Activated CD4-positive, alpha-beta T cell treated with anti-CD3 and anti-CD28 coated beads for 48 hours (primary cell): Measurements from ENCODE around the gene PLK4.
"Not testable (repeated sequence)": the region's sequence is repeated elsewhere in the genome, so short reads cannot be mapped to it uniquely, and the experiment has no call there.

Experiments
- DNase-seq: peaks from one replicate; pipeline ENCODE4 v3.0.0-alpha.2; 2020

The PLK4 gene

GRCh38 chr4:127916512-127916911, 35.8 kb downstream of the PLK4 start:
- no peak for DNase-seq

GRCh38 chr4:127917151-127917550, 36.5 kb downstream of the PLK4 start:
- no peak for DNase-seq

- DNase-seq: no peak
Measured at GRCh38 chr4:127920521-127920920, 39.8 kb downstream of the PLK4 start.

DNA sequence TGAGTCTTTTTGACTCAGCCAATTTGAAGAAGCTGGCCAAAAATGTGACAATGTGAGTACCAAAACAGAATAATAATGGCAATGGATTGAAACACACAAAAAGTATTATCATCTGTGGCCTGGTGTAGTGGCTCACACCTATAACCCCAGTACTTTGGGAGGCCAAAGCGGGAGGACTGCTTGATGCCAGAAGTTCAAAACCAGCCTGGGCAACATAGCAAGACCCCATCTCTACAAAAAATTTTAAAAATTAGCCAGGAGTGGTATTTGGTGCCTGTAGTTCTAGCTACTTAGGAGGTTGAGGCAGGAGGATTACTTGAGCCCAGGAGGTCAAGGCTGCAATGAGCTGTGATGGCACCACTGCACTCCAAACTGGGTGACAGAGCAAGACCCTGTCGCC, 41.5 kb downstream of the PLK4 start:
- DNase-seq: no peak

DNA sequence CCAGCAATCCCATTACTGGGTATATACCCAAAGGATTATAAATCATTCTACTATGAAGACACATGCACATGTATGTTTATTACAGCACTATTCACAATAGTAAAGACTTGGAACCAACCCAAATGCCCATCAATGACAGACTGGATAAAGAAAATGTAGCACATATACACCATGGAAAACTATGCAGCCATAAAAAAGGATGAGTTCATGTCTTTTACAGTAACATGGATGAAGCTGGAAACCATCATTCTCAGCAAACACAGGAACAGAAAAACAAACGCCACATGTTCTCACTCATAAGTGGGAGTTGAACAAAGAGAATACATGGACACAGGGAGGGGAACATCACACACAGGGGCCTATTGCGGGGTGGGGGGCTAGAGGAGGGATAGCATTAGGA, 45.0 kb downstream of the PLK4 start:
- DNase-seq: not testable (repeated sequence)

DNA sequence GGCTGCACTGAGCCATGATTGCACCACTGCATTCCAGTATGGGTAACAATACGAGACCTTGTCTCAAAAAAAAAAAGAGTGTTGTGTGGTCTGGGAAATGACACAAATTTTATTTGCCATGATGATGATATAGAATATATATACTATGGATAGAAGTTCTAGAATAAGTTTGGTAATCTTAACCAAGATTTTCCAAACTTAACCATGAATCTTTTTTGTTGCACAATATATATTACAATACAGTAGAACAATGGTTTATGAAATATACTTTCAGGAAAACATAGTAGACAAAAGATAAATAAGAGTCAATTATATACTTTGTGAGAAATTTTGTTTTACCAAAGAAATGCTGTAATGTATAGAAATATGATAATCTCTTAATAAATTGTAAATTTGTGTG, 49.5 kb downstream of the PLK4 start:
- no peak for DNase-seq

GRCh38 chr4:127931836-127932235, 51.1 kb downstream of the PLK4 start:
- not testable (repeated sequence) for DNase-seq

GRCh38 chr4:127936974-127937373, 56.3 kb downstream of the PLK4 start:
- DNase-seq: no peak
